HG02981 (cell line): ENCODE measurements around the gene RIN3.

Experiments
- ATAC-seq: cut with Tn5 transposase; IDR thresholded peaks from one replicate; pipeline ENCODE4 v1.9.1; 2021; ENCODE audit warnings: mild to moderate bottlenecking, moderate library complexity; ENCODE audit not compliant: unreplicated experiment

The RIN3 gene

GRCh38 chr14:92735344-92735743 lies 221.8 kb downstream of the RIN3 start:
- ATAC-seq, result no peak

- ATAC-seq, result no peak
Measured at GRCh38 chr14:92737206-92737605, 223.6 kb downstream of the RIN3 start.

GRCh38 chr14:92737619-92738188 lies 224.1 kb downstream of the RIN3 start:
- no peak for ATAC-seq
